ENCODE results near the gene FHIP1B.
"Not testable (repeated sequence)": the region's sequence is repeated elsewhere in the genome, so short reads cannot be mapped to it uniquely, and the experiment has no call there.

The FHIP1B gene

DNA sequence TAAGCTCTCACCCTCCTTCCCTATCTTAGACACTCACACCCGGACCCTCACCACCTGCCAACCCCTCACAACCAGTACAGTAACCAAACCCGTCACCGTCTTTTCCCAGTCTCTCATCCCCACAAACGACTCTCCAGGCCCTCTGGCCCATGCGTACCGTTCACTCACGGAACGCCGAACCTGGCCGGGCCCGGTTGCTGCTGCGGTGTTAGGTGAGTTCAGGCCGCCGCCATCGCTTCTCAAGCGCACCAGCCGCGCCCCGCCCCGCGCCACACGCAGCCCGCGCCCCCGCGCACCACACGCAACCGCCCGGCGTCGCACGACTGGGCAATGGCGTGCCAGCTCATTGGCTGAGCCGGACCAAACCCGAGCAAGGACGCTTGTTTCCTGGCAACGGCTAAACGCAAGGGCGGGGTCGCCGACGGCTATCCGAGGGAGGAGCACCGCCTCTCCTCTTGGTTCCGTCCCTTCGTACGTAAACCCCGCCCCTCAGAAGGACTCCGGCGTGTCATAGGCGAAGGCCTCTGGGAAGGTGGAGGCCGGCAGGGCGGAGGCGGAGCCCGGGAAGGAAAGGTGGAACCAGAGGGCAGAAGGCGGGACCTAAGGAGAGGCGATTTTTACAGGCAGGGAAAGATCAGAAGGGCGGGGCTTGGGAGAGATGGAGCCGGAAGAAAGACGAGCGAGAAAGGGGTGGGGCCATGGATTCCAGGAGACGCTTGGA, at the start of gene FHIP1B:
Gene FHIP1B, minus strand, starts transcription at position 250 of the 721 bp plus-strand sequence. CDS start 10,120 bp downstream, outside the sequence.
- peak within 1 kb of the TSS; percentile 98 for H2AFZ ChIP-seq (ENCODE audit: low read depth, low read length)
- peaks cover 4% of the 10 kb centered on the region for H3K27me3 ChIP-seq (ENCODE audit: insufficient read depth, low read length)
- no peaks in the 10 kb centered on the region for H3K36me3 ChIP-seq (ENCODE audit: insufficient read depth, low read length)
- peak within 1 kb of the TSS; percentile 78 for H3K4me3 ChIP-seq (ENCODE audit: low read length)
- peaks cover 16% of the 10 kb centered on the region for H3K4me1 ChIP-seq (ENCODE audit: insufficient read depth, low read length)
- H3K9me3 ChIP-seq (ENCODE audit: low read length): no peaks in the 10 kb centered on the region

DNA sequence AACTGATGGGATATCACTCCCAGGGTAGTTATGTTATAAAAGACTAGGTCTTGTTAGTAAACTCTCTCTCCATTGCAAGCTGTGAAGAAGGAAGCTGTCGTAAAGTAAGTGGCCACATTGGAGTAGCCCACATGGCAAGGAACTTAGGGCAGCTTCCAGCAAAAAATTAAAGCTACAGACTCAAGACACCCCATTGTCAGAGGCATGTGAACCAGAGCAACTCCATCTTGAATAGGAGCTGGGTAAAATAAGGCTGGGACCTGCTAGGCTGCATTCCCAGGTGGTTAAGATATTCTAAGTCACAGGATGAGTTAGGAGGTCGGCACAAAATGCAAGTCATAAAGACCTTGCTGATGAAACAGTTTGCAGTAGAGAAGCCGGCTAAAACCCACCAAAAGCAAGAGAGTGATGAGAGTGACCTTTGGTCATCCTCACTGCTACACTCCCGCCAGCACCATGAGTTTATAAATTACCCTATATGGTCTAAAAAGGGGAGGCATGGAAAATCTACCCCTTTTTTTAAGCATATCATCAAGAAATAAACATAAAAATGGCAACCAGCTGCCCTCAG, 49.1 kb upstream of the FHIP1B start:
- no peak overlapping the region for H3K4me3 ChIP-seq (ENCODE audit: low read length)
- no peaks in the 10 kb centered on the region for H3K36me3 ChIP-seq (ENCODE audit: insufficient read depth, low read length)
- no peaks in the 10 kb centered on the region for H3K27me3 ChIP-seq (ENCODE audit: insufficient read depth, low read length)
- H3K9me3 ChIP-seq (ENCODE audit: low read length): no peaks in the 10 kb centered on the region
- H2AFZ ChIP-seq (ENCODE audit: low read depth, low read length): no peak overlapping the region
- no peaks in the 10 kb centered on the region for H3K4me1 ChIP-seq (ENCODE audit: insufficient read depth, low read length)

DNA sequence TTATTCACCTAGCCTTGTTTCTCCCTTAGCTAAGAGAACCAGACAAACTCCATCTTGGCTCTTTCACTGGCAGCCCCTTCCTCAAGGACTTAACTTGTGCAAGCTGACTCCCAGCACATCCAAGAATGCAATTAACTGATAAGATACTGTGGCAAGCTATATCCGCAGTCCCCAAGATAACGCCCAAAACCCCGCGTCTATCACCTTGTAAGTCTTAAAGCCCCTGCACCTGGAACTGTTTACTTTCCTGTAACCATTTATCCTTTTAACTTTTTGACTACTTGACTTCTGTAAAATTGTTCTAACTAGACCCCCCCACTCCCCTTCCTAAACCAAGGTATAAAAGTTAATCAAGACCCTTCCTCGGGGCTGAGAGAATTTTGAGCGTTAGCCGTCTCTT, 46.4 kb upstream of the FHIP1B start:
- H3K27me3 ChIP-seq (ENCODE audit: insufficient read depth, low read length); H3K36me3 ChIP-seq (ENCODE audit: insufficient read depth, low read length); H3K4me1 ChIP-seq (ENCODE audit: insufficient read depth, low read length); H3K4me3 ChIP-seq (ENCODE audit: low read length); H2AFZ ChIP-seq (ENCODE audit: low read depth, low read length); H3K9me3 ChIP-seq (ENCODE audit: low read length): not testable (repeated sequence)

DNA sequence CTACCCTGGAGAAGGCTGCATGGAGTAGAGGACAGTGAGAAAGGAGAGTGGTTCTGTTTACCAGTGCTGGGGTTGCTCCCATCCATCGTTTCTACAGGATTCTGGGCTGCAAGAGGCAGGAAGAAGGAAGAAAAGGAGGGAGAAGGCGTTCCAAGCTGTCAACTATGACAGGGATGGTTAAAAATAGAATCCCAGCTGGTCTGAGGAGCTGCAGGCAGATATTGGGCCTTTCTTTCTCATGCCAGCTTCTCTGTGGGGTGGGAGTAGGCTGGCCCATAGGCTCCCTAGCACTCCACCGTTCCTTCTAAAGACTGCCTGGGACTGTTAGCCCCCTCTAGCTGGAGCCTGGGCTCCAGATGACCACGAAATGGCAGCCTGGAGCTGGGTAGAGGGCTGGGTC, 38.8 kb upstream of the FHIP1B start:
- no peaks in the 10 kb centered on the region for H3K36me3 ChIP-seq (ENCODE audit: insufficient read depth, low read length)
- H3K4me3 ChIP-seq (ENCODE audit: low read length): no peak overlapping the region
- no peak overlapping the region for H2AFZ ChIP-seq (ENCODE audit: low read depth, low read length)
- no peaks in the 10 kb centered on the region for H3K4me1 ChIP-seq (ENCODE audit: insufficient read depth, low read length)
- no peaks in the 10 kb centered on the region for H3K9me3 ChIP-seq (ENCODE audit: low read length)
- peaks cover 3% of the 10 kb centered on the region for H3K27me3 ChIP-seq (ENCODE audit: insufficient read depth, low read length)

DNA sequence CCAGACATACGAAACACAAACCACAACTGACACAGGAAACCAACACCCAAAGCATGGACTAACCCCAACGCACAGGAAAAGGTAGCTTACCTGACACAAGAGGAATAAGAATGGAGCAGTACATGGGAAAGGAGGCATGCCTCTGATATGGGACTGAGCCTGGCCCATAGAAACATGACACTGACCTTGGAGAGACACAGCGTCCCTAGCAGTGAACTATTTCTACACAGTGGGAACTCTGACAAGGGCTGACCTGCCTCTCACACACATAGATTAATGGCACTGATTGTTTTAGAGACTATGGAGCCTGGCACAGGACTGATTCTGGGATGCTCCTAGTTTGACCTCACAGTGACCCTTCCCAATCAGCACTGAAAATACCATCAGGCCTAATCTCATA, 37.2 kb upstream of the FHIP1B start:
- H3K4me3 ChIP-seq (ENCODE audit: low read length): no peak overlapping the region
- H3K36me3 ChIP-seq (ENCODE audit: insufficient read depth, low read length): no peaks in the 10 kb centered on the region
- no peaks in the 10 kb centered on the region for H3K4me1 ChIP-seq (ENCODE audit: insufficient read depth, low read length)
- H2AFZ ChIP-seq (ENCODE audit: low read depth, low read length): no peak overlapping the region
- peaks cover 3% of the 10 kb centered on the region for H3K27me3 ChIP-seq (ENCODE audit: insufficient read depth, low read length)
- no peaks in the 10 kb centered on the region for H3K9me3 ChIP-seq (ENCODE audit: low read length)

DNA sequence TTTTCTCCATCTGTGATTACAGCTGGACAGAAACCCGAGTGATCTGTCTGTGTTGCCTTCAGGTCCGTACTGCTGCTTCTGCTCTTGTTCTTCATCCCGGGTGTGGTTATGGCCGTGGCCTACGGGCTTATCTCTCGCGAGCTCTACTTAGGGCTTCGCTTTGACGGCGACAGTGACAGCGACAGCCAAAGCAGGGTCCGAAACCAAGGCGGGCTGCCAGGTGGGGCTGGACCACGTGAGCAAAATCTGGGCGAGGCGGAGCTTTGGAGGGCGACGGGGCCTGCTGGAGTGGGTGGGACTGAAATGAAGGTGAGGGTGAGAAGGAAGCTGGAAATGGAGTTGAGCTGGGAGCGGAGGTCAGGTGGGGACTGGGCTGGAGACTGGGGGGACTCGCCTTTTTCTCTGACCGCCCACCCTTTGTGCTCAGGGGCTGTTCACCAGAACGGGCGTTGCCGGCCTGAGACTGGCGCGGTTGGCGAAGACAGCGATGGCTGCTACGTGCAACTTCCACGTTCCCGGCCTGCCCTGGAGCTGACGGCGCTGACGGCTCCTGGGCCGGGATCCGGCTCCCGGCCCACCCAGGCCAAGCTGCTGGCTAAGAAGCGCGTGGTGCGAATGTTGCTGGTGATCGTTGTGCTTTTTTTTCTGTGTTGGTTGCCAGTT, 36.3 kb upstream of the FHIP1B start:
- Histone ChIP-seq H3K9me3 (ENCODE audit: low read length) (no peaks in the 10 kb centered on the region), H3K27me3 (ENCODE audit: insufficient read depth, low read length) (peaks cover 3% of the 10 kb centered on the region), H3K36me3 (ENCODE audit: insufficient read depth, low read length) (no peaks in the 10 kb centered on the region), H3K4me1 (ENCODE audit: insufficient read depth, low read length) (no peaks in the 10 kb centered on the region), H3K4me3 (ENCODE audit: low read length) (no peak overlapping the region), H2AFZ (ENCODE audit: low read depth, low read length) (no peak overlapping the region)

DNA sequence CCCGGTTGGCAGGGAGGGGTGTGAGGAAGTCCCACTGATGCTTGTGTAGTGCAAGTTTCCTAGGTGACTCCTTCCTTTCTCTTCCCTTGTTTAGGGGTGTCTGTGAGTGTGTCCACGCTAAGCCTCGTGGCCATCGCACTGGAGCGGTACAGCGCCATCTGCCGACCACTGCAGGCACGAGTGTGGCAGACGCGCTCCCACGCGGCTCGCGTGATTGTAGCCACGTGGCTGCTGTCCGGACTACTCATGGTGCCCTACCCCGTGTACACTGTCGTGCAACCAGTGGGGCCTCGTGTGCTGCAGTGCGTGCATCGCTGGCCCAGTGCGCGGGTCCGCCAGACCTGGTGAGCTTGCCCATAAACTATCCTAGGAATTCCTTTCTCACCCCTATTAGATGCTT, 35.6 kb upstream of the FHIP1B start:
- Histone ChIP-seq H3K4me1 (ENCODE audit: insufficient read depth, low read length) (no peaks in the 10 kb centered on the region), H2AFZ (ENCODE audit: low read depth, low read length) (no peak overlapping the region), H3K36me3 (ENCODE audit: insufficient read depth, low read length) (no peaks in the 10 kb centered on the region), H3K4me3 (ENCODE audit: low read length) (no peak overlapping the region), H3K9me3 (ENCODE audit: low read length) (no peaks in the 10 kb centered on the region), H3K27me3 (ENCODE audit: insufficient read depth, low read length) (peaks cover 3% of the 10 kb centered on the region)

DNA sequence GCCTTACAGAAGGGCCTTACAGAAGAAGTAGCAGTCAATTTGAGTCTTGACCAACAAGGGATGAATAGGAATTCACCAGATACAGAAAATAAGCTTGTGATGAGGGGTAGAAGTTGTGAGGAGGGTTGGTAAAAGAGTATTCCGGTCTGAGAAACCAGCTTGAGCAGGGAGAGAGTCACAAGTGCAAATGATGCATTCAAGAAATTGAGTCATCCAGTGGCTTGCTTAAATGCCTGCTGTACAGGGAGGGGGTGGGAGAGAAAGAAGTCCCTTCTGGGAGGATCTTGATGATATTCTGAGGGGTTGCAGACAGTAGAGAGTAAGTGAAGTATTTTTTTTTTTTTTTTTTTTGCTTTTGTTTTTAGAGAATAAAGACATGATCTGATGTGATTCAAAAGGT, 34.4 kb upstream of the FHIP1B start:
- Histone ChIP-seq H3K9me3 (ENCODE audit: low read length) (no peaks in the 10 kb centered on the region), H3K4me3 (ENCODE audit: low read length) (no peak overlapping the region), H3K27me3 (ENCODE audit: insufficient read depth, low read length) (peaks cover 6% of the 10 kb centered on the region), H3K36me3 (ENCODE audit: insufficient read depth, low read length) (no peaks in the 10 kb centered on the region), H2AFZ (ENCODE audit: low read depth, low read length) (no peak overlapping the region), H3K4me1 (ENCODE audit: insufficient read depth, low read length) (no peaks in the 10 kb centered on the region)

DNA sequence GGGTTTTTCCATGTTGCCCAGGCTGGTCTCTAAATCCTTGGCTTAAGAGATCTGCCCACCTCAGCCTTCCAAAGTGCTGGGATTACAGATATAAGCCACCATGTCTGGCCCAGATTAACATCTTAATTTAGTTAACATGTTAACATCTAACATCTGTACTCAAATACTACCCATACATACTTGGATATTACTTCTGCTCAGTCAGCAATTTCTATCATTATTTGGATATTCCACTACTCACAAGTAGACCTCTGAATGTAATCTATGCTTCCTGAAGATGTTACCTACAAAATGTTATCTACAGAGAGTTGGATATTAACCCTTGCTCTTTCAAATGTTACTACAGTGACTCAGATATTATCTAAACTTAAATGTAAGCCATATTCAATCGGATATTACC, 29.2 kb upstream of the FHIP1B start:
- Histone ChIP-seq H2AFZ (ENCODE audit: low read depth, low read length) (no peak overlapping the region), H3K4me3 (ENCODE audit: low read length) (no peak overlapping the region), H3K9me3 (ENCODE audit: low read length) (peaks cover 2% of the 10 kb centered on the region), H3K27me3 (ENCODE audit: insufficient read depth, low read length) (peaks cover 32% of the 10 kb centered on the region), H3K4me1 (ENCODE audit: insufficient read depth, low read length) (peaks cover 5% of the 10 kb centered on the region), H3K36me3 (ENCODE audit: insufficient read depth, low read length) (no peaks in the 10 kb centered on the region)

DNA sequence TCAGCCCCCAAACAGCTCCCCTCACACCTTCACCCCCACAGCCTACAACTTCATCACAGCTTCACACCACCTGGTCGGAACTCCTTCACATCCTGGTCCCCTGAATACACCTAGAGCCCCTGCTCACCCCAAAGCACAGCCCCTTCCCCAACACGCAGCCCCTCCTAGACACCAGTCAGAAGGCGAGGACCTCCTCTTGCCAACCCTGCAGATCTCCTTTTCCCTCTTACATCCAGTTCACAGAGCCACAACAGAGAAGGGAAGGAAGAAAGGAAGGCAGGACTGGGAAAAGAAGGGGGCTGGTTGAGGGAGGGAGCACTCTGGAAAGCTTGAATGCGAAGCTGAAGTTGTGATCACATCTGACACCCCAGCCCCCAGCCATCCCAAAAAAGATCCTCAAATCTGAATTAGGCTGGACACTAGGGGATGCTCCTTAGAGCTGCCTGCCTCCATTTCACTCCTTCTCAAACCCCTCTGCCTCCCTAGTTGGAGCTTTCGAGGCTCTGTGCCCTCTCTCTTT, 25.8 kb upstream of the FHIP1B start:
- H3K9me3 ChIP-seq (ENCODE audit: low read length): peaks cover 2% of the 10 kb centered on the region
- H3K27me3 ChIP-seq (ENCODE audit: insufficient read depth, low read length): peaks cover 60% of the 10 kb centered on the region
- no peak overlapping the region for H3K4me3 ChIP-seq (ENCODE audit: low read length)
- no peak overlapping the region for H2AFZ ChIP-seq (ENCODE audit: low read depth, low read length)
- H3K4me1 ChIP-seq (ENCODE audit: insufficient read depth, low read length): peaks cover 5% of the 10 kb centered on the region
- H3K36me3 ChIP-seq (ENCODE audit: insufficient read depth, low read length): no peaks in the 10 kb centered on the region

DNA sequence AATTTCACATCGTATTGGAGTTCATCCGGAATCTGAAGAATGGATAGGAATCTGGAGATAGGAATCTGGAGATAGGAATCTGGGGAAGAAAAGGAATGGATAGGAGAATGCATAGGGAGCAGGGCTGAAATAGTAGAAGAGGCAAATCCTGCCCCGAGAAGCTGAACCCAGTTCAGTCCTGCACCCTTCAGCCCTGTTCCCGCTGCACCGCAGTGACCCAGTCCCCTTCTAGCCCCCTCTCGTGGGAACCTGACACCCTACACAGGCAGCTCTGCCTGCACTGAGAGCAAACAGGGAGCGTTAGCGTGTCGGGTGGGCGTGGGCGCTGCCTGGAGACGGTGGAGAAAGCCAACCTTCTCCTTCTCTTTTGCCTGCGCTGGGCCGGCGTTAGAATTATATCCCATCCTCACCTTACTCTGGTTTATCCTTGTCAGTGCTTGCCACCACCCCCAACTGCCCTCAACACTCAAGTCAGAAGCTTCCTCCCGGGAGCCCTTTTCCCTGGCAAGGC, 24.2 kb upstream of the FHIP1B start:
- peaks cover 5% of the 10 kb centered on the region for H3K4me1 ChIP-seq (ENCODE audit: insufficient read depth, low read length)
- peaks cover 59% of the 10 kb centered on the region for H3K27me3 ChIP-seq (ENCODE audit: insufficient read depth, low read length)
- no peak overlapping the region for H2AFZ ChIP-seq (ENCODE audit: low read depth, low read length)
- H3K4me3 ChIP-seq (ENCODE audit: low read length): no peak overlapping the region
- peaks cover 2% of the 10 kb centered on the region for H3K9me3 ChIP-seq (ENCODE audit: low read length)
- H3K36me3 ChIP-seq (ENCODE audit: insufficient read depth, low read length): no peaks in the 10 kb centered on the region

DNA sequence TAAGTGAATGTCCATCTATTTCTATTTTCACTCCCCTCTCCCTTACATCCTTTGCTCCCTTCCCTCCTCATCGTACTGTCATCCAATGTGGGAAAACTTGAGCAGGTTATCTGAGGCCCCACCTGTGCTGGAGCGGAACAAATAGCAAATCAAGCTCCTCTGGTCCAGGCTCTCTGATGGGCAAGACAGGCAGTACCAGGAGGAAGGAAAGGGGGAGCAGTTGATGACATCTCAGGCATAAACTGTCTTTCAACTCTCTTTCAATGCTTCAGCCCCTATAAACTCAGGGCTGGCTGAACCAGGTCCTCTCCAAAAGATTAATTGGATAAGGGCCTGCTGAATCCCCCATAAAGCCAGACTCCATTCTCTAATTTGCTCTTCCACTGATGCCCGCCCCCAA, 23.7 kb upstream of the FHIP1B start:
- peaks cover 5% of the 10 kb centered on the region for H3K4me1 ChIP-seq (ENCODE audit: insufficient read depth, low read length)
- H2AFZ ChIP-seq (ENCODE audit: low read depth, low read length): no peak overlapping the region
- H3K9me3 ChIP-seq (ENCODE audit: low read length): peaks cover 2% of the 10 kb centered on the region
- H3K4me3 ChIP-seq (ENCODE audit: low read length): no peak overlapping the region
- no peaks in the 10 kb centered on the region for H3K36me3 ChIP-seq (ENCODE audit: insufficient read depth, low read length)
- H3K27me3 ChIP-seq (ENCODE audit: insufficient read depth, low read length): peaks cover 59% of the 10 kb centered on the region

DNA sequence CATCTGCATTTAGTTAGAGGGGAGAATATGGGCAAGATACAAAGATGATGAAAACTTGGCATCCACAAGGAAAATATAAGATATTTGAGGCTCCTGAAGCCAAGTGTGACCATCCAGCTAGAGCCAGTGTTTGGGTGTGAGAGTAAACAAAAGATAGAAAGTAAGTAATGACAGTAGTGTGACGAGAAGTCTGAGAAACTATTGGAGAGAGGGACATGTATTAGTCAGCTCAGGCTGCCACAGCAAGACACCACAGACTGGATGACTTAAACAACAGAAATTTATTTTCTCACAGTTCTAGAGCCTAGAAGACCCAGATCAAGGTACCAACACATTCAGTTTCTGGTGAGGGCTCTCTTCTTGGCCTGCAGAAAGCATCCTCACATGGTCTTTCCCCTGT, 18.8 kb upstream of the FHIP1B start:
- no peak overlapping the region for H2AFZ ChIP-seq (ENCODE audit: low read depth, low read length)
- no peaks in the 10 kb centered on the region for H3K9me3 ChIP-seq (ENCODE audit: low read length)
- no peaks in the 10 kb centered on the region for H3K36me3 ChIP-seq (ENCODE audit: insufficient read depth, low read length)
- H3K4me1 ChIP-seq (ENCODE audit: insufficient read depth, low read length): no peaks in the 10 kb centered on the region
- peaks cover 26% of the 10 kb centered on the region for H3K27me3 ChIP-seq (ENCODE audit: insufficient read depth, low read length)
- no peak overlapping the region for H3K4me3 ChIP-seq (ENCODE audit: low read length)

All from neuron (in vitro differentiated cells).